ENCODE results near the gene PCF11. TPM values are rescaled to one million over a fixed set of nuclear protein-coding genes. Genes with fewer than 3 reads are reported as not detected.

The PCF11 gene
- total RNA-seq, 1 experiment from 2014 or later = 57.5 TPM

GRCh38 chr11:83152264-83152663 lies 4.7 kb upstream of the PCF11 start:
- H3K27me3 Mint-ChIP-seq (ENCODE audit: insufficient read depth, unreplicated experiment) = no peaks in the 10 kb centered on the region
- no peaks in the 10 kb centered on the region for H3K9me3 Mint-ChIP-seq (ENCODE audit: unreplicated experiment)
- TF ChIP-seq CTCF (IDR thresholded peaks at IDR 0.05; ENCODE audit: unreplicated experiment) = no peak
- H3K4me3 Mint-ChIP-seq (ENCODE audit: unreplicated experiment) = no peak overlapping the region
- ChIA-PET POLR2A (interaction anchor here (1.0 to 1.8 kb wide), 5 partner anchors 8 to 80 kb away, joined by 4 to 9 read pairs (median 5); partner anchors contain the start of genes ANKRD42 and RAB30), CTCF (interaction anchor here (0.7 to 1.8 kb wide), 3 partner anchors 13 to 228 kb away, joined by 3 to 5 read pairs (median 3); no protein-coding TSS in a partner anchor)
- DNase-seq (ENCODE audit: unreplicated experiment) = no peak
- intact Hi-C loops (cut with micrococcal nuclease) = loop anchor here (10.0 kb wide), 2 partner anchors 93 to 133 kb away; partner anchors contain the start of gene CCDC90B
- no peak overlapping the region for H3K27ac Mint-ChIP-seq (ENCODE audit: low read depth, unreplicated experiment)
- no peaks in the 10 kb centered on the region for H3K4me1 Mint-ChIP-seq (ENCODE audit: insufficient read depth, unreplicated experiment)
- no TSS peak for BruUV-seq (replicated peaks)
- H3K36me3 Mint-ChIP-seq (ENCODE audit: insufficient read depth, unreplicated experiment) = peaks cover 6% of the 10 kb centered on the region

GRCh38 chr11:83153764-83154163 lies 3.2 kb upstream of the PCF11 start:
- no peak for DNase-seq (ENCODE audit: unreplicated experiment)
- H3K36me3 Mint-ChIP-seq (ENCODE audit: insufficient read depth, unreplicated experiment) = peaks cover 21% of the 10 kb centered on the region
- BruUV-seq (replicated peaks) = no TSS peak
- POLR2A ChIA-PET = interaction anchor here (0.7 to 3.1 kb wide), 2 partner anchors 66 to 74 kb away, joined by 7 read pairs; no protein-coding TSS in a partner anchor
- no peak for TF ChIP-seq CTCF (IDR thresholded peaks at IDR 0.05; ENCODE audit: unreplicated experiment)
- no peak overlapping the region for H3K27ac Mint-ChIP-seq (ENCODE audit: low read depth, unreplicated experiment)
- intact Hi-C loops (cut with micrococcal nuclease) = loop anchor here (10.0 kb wide), 2 partner anchors 91 to 131 kb away; partner anchors contain the start of gene CCDC90B
- no peaks in the 10 kb centered on the region for H3K4me1 Mint-ChIP-seq (ENCODE audit: insufficient read depth, unreplicated experiment)
- H3K9me3 Mint-ChIP-seq (ENCODE audit: unreplicated experiment) = no peaks in the 10 kb centered on the region
- H3K4me3 Mint-ChIP-seq (ENCODE audit: unreplicated experiment) = no peak overlapping the region
- no peaks in the 10 kb centered on the region for H3K27me3 Mint-ChIP-seq (ENCODE audit: insufficient read depth, unreplicated experiment)
- CTCF ChIA-PET = interaction anchor here (0.7 kb wide), 1 partner anchor 285 kb away, joined by 3 read pairs; no protein-coding TSS in a partner anchor

- Mint-ChIP-seq H3K36me3 (ENCODE audit: insufficient read depth, unreplicated experiment) (peaks cover 48% of the 10 kb centered on the region), H3K27me3 (ENCODE audit: insufficient read depth, unreplicated experiment) (no peaks in the 10 kb centered on the region), H3K4me3 (ENCODE audit: unreplicated experiment) (peak overlapping the region; percentile 98), H3K27ac (ENCODE audit: low read depth, unreplicated experiment) (peak overlapping the region; percentile 100), H3K9me3 (ENCODE audit: unreplicated experiment) (no peaks in the 10 kb centered on the region), H3K4me1 (ENCODE audit: insufficient read depth, unreplicated experiment) (peaks cover 7% of the 10 kb centered on the region)
- TF ChIP-seq CTCF (IDR thresholded peaks at IDR 0.05; ENCODE audit: unreplicated experiment) = no peak
- no TSS peak for BruUV-seq (replicated peaks)
- peak; percentile 100 for DNase-seq (ENCODE audit: unreplicated experiment)
- intact Hi-C loops (cut with micrococcal nuclease) = loop anchor here (1.0 to 10.0 kb wide), 6 partner anchors 36 to 255 kb away; partner anchors contain the start of genes ANKRD42, CCDC90B and DDIAS
- POLR2A ChIA-PET = interaction anchor here (0.6 to 7.1 kb wide), 56 partner anchors 9 to 407 kb away, joined by 3 to 188 read pairs (median 4); partner anchors contain the start of genes ANKRD42, CCDC90B, DDIAS and PRCP
- CTCF ChIA-PET = interaction anchor here (0.6 to 1.5 kb wide), 13 partner anchors 10 to 1588 kb away, joined by 3 to 5 read pairs (median 3); no protein-coding TSS in a partner anchor
Observed at GRCh38 chr11:83156144-83156995, 561 bp upstream of the PCF11 start.
